ENCODE results near the gene MPG. TPM values are rescaled to one million over a fixed set of nuclear protein-coding genes. Genes with fewer than 3 reads are reported as not detected.

The MPG gene
- total RNA-seq, 3 donors from 2014 or later, result 25.0 to 30.3 (median 29.9) TPM

DNA sequence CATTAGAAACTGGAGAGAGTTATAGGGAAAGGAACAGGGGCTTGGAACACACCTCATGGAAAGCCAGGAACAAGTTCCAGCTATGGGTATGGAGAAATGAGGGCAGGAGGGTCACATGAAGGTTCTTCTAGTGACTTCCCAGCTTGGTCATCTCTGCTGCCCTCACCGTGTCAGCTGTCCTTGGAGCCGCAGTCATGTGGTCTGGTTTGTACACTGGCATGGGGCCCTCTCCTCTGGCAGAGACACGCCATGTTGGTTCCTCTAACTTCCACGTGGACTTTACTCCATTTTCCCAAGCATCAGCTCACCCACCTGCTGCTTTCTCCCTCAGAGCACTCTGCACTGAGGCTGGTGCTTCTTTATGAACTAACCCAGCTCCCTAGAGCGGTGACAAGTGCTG, 26.3 kb downstream of the MPG start:
- no peak for ATAC-seq
- no peak for DNase-seq
- H3K36me3 ChIP-seq (ENCODE audit: low read depth), result no peaks in the 10 kb centered on the region
- intact Hi-C loops (cut with DNase I, micrococcal nuclease), result no loop called here
- H3K4me3 ChIP-seq, result no peak overlapping the region
- TF ChIP-seq CTCF (IDR thresholded peaks at IDR 0.05), result no peak
- H3K4me1 ChIP-seq (ENCODE audit: low read depth), result no peaks in the 10 kb centered on the region
- no peaks in the 10 kb centered on the region for H3K9me3 ChIP-seq

GRCh38 chr16:104928-105327, 26.9 kb downstream of the MPG start:
- ATAC-seq, result no peak
- H3K9me3 ChIP-seq, result no peaks in the 10 kb centered on the region
- no peak for DNase-seq
- no peak overlapping the region for H3K4me3 ChIP-seq
- TF ChIP-seq CTCF (IDR thresholded peaks at IDR 0.05), result no peak
- no peaks in the 10 kb centered on the region for H3K36me3 ChIP-seq (ENCODE audit: low read depth)
- H3K4me1 ChIP-seq (ENCODE audit: low read depth), result no peaks in the 10 kb centered on the region
- intact Hi-C loops (cut with DNase I, micrococcal nuclease), result loop anchor here (5.0 kb wide), 1 partner anchor 77 kb away; the partner anchor contains the start of gene HBQ1 (in 2 of the 2)

GRCh38 chr16:105521-105920, 27.5 kb downstream of the MPG start:
- Histone ChIP-seq H3K4me1 (ENCODE audit: low read depth) (no peaks in the 10 kb centered on the region), H3K9me3 (no peaks in the 10 kb centered on the region), H3K36me3 (ENCODE audit: low read depth) (no peaks in the 10 kb centered on the region), H3K4me3 (no peak overlapping the region)
- no peak for DNase-seq
- intact Hi-C loops (cut with DNase I, micrococcal nuclease), result loop anchor here (5.0 kb wide), 1 partner anchor 77 kb away; the partner anchor contains the start of gene HBQ1 (in 2 of the 2)
- ATAC-seq, result no peak
- TF ChIP-seq CTCF (IDR thresholded peaks at IDR 0.05), result no peak

DNA sequence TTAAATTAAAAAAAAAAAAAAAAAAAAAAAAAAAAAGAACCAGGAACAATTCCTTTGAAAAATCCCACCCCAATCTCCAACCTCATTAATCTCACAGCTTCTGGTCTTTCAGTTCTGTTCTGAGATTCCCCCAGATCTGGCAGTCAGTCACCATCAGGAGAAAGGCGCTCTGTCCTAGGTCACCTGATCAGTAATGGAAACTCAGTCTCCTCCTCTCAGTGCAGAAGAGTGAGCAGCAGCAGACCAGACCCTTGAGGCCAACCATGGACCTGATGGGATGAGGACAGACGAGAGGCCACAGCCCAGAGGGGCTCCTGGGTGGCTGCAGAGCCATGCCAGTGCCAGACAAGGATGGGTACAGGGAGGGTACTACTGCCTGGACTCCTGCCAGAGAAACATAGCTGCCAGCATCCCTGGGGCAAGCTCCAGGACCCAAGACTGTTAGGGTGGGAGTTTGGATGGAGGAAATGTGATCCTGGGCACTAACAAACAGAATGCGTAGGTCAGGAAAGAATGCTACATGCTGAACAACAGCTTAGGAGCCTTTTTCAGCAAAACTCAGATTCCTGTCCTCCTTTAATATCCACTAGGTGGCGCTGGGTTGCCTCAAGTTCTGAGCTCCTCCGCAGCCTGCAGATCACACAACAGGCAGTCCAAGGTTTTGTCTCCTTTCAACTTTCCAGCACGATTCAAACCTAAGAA, 28.7 kb downstream of the MPG start:
- Histone ChIP-seq H3K36me3 (ENCODE audit: low read depth) (no peaks in the 10 kb centered on the region), H3K4me3 (no peak overlapping the region), H3K9me3 (no peaks in the 10 kb centered on the region), H3K4me1 (ENCODE audit: low read depth) (no peaks in the 10 kb centered on the region)
- peak in 1 of 3 donors; percentile 73 for DNase-seq
- intact Hi-C loops (cut with DNase I, micrococcal nuclease), result loop anchor here (5.0 kb wide), 1 partner anchor 76 kb away; the partner anchor contains the start of gene HBQ1 (in 2 of the 2)
- peak; percentile 50 for TF ChIP-seq CTCF (IDR thresholded peaks at IDR 0.05)
- ATAC-seq, result peak; percentile 92

GRCh38 chr16:112153-112840, 34.3 kb downstream of the MPG start:
- intact Hi-C loops (cut with DNase I, micrococcal nuclease), result no loop called here
- Histone ChIP-seq H3K4me1 (ENCODE audit: low read depth) (no peaks in the 10 kb centered on the region), H3K4me3 (no peak overlapping the region), H3K36me3 (ENCODE audit: low read depth) (no peaks in the 10 kb centered on the region), H3K9me3 (no peaks in the 10 kb centered on the region)
- no peak for DNase-seq
- ATAC-seq, result no peak
- TF ChIP-seq CTCF (IDR thresholded peaks at IDR 0.05), result no peak
